Measurements from ENCODE around the gene CTNNBL1.
"Not testable (repeated sequence)": the region's sequence is repeated elsewhere in the genome, so short reads cannot be mapped to it uniquely, and the experiment has no call there.

CTNNBL1 gene

GRCh38 chr20:37711001-37711400, 17.2 kb downstream of the CTNNBL1 start:
- DNase-seq (ENCODE audit: low spot score): no peak

- DNase-seq (ENCODE audit: low spot score): no peak
These were observed 18.4 kb downstream of the CTNNBL1 start for GRCh38 chr20:37711994-37712964.

- DNase-seq (ENCODE audit: low spot score): no peak
These were observed 19.6 kb downstream of the CTNNBL1 start for GRCh38 chr20:37713396-37713795.

DNA sequence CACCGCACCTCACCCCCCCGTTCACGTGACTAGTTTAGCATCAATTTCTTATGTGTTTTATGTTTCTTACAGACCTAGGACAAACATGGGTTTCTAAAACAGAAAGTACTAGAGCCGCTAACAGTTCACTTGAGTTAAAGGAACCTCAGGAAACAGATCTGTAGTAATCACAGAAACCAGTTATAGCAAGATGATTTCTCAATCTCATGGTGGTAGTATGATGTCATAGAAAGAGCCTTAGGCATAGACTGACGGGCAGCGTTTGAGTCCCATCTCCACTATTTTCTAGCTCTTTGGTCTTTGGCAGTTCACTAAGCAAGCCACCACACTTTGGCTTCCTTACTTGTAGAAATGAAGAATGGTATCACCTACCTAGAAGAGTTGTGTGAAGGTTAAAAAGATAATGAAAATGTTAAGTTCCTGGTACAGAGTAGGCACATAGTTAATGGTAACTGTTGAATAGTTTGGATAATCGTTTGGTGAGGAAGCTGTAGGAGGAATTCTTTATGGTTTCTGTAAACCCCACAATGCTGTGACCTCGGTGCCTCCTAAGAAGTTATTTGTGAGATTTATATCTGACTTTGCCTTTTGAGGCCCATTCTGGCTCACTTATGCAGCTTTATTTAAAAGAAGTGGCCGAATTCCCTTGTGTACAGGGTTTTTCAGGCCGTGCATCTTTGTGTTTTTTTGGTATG, 21.3 kb downstream of the CTNNBL1 start:
- no peak for DNase-seq (ENCODE audit: low spot score)

DNA sequence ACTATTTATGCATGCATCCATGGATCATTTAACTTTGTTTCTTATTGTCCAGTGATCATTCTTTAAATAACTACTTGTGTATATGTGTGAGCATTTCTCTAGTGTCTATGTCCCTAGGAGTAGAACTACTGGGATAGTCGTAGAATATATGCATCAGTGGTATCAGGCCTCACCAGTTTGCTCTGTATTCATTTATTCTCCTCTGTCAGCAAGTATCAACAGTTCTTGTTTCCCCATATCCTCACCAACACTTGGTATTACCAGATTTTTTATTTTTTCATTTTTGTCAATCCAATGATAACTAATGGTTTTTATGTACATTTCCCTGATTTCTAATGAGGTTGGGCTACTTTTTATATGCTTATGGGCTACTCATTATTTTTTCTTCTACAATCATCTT, 27.9 kb downstream of the CTNNBL1 start:
- DNase-seq (ENCODE audit: low spot score): no peak

- DNase-seq (ENCODE audit: low spot score): not testable (repeated sequence)
These were observed 28.5 kb downstream of the CTNNBL1 start for GRCh38 chr20:37722312-37722711.

- no peak for DNase-seq (ENCODE audit: low spot score)
These were observed 29.8 kb downstream of the CTNNBL1 start for GRCh38 chr20:37723668-37724067.

- no peak for DNase-seq (ENCODE audit: low spot score)
These were observed 31.3 kb downstream of the CTNNBL1 start for GRCh38 chr20:37725165-37725564.

- DNase-seq (ENCODE audit: low spot score): no peak
These were observed 32.0 kb downstream of the CTNNBL1 start for GRCh38 chr20:37725855-37726254.

DNA sequence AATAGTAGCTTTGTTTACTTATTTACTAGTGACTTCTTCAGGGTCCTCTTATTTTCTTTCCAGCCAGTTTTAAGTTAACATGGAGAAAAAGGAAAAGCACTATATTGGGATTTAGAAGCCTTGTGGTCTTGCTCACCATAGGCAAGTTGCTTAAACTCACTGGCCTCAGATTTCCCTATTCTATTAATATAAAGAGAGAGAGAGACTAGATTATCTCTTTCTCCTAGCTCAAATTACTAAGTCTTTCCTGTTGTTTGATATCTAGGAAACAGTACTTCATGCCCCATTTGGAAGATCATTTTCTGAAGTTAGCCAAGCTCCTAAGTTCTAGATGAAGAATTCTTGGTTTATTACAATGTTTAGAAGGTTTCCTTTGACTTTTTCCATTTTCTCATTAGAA, 32.5 kb downstream of the CTNNBL1 start:
- DNase-seq (ENCODE audit: low spot score): no peak

DNA sequence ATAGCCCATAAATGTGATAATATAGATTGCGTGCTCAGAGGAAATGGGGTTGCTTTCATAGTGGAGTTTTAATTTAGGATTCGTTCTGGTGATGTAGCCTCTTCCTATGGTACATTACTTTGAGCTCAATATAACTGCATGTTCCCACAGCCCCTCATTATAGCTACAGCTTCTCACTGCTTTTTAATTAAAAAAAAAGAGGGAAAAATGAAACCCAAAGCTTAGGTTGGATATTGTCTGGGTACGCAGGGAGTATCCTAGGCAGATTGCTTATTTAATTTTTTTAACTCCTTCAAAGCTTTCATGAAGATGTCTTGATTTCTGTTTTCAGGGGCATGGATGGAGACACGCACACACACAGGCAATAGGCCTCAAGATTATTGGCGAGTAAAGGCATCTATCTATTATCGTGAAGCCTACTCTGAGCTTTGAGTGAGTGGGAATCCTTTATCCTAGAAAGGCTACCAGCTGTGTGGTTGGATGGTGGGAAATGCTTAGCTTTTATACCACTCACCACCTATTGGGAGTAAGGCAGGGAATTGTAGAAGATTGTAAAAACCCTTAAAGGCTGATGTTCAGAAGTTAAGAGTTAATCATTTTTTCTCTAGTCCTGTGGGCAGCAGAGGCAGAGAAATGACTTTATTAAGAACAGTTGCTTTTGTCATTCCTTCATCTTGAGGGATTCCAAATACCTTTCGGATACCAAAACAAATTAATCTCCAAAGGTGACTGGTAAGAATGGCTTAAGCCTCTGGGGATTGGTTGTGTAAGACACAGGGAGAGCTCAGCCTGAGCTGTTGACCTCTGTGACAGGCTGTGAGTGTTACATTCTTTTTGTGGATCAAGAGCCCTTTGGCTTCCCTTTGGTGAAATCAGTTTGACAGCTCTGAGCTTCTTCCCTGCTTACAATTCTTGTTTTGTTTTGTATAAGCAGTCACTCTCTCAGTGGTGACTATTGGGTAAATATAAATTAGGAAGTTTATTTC, 33.4 kb downstream of the CTNNBL1 start:
- peak; percentile 29 for DNase-seq (ENCODE audit: low spot score)

- no peak for DNase-seq (ENCODE audit: low spot score)
These were observed 34.3 kb downstream of the CTNNBL1 start for GRCh38 chr20:37727957-37728634.

DNA sequence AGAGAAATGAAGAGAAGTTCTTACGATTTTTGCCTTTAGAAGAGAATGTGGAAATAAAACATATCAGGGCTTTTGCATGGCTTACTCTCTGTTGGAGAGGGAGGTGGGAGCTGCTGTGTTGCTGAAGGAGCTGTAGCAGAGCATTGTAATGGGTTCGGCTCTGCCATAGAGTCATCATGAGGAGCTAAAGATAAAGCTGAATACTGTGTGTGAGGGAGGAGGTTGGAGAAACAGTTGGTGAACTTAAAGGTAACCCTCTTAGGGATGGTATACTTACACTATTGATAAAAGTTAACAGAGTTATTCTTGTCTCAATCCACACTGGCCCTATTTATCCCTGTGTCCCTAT, 34.8 kb downstream of the CTNNBL1 start:
- no peak for DNase-seq (ENCODE audit: low spot score)

GRCh38 chr20:37729452-37729851, 35.6 kb downstream of the CTNNBL1 start:
- no peak for DNase-seq (ENCODE audit: low spot score)

- DNase-seq (ENCODE audit: low spot score): peak; percentile 7
These were observed 36.1 kb downstream of the CTNNBL1 start for GRCh38 chr20:37729909-37730308.

DNA sequence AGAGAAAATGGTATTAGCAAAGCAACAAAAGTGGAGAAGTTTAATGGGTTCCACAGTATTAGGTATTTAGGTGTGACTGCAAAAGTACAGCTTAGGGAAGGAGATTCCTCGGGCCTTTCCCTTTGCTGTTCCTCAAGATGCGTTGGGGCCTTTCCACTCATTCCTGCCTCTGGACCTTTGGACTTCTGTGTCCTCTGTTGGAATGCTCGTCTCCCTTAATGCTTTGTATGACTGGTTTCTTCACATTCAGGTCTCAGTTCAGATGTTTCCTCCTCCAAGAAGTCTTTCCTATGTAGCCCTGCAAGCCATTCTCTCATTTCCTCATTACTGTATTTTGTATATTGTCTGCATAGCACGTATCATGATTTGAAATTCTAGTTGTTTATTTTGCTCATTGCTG, 39.6 kb downstream of the CTNNBL1 start:
- no peak for DNase-seq (ENCODE audit: low spot score)

GRCh38 chr20:37734228-37734985, 40.6 kb downstream of the CTNNBL1 start:
- DNase-seq (ENCODE audit: low spot score): peak; percentile 67

DNA sequence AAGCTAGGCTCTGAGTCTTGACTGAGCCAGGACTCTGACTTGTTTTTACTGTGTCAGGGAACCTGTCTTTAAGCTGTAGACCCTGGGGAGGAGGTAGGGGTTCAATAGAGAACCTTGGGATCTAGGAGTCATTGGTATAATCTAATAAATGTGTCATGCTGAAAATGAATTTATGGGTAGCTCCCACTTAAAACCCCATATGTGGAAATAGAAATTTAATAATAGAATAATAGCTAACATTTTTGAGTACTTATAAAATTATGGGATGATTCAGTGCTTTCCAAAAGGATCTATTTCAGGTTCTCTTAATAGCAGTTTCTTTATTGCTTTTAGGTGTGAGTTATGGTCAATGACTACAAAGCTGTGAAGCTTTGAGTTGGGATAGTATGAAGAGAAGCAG, 41.7 kb downstream of the CTNNBL1 start:
- no peak for DNase-seq (ENCODE audit: low spot score)

GRCh38 chr20:37736132-37736531, 42.3 kb downstream of the CTNNBL1 start:
- DNase-seq (ENCODE audit: low spot score): no peak

GRCh38 chr20:37737826-37738420, 44.1 kb downstream of the CTNNBL1 start:
- DNase-seq (ENCODE audit: low spot score): no peak
